Right cardiac atrium (tissue), 5 donors: ENCODE results near the gene MACF1. TPM values are rescaled to one million over a fixed set of nuclear protein-coding genes. Genes with fewer than 3 reads are reported as not detected.

Experiments used
- ATAC-seq, 2 donors: fragments of 200-7000 bp; cut with Tn5 transposase; one replicate each; pipeline versions ENCODE4 v1.8.0 to v1.9.1; 2020; ENCODE audit warnings: moderate library complexity in 2 of 2, mild to moderate bottlenecking in 1 of 2
- DNase-seq, 3 donors: peaks; one replicate each; pipeline ENCODE4 v3.0.0-alpha.2; 2020
- H3K27ac ChIP-seq: one replicate; pipeline ENCODE4 v1.5.1; 2013; ENCODE audit warnings: mild to moderate bottlenecking, low read length, control low read depth, moderate library complexity
- H3K27me3 ChIP-seq: one replicate; pipeline ENCODE4 v1.6.1; 2013; ENCODE audit not compliant: control insufficient read depth, insufficient read depth
- H3K4me1 ChIP-seq: one replicate; pipeline ENCODE4 v1.6.1; 2013; ENCODE audit warnings: low read length; ENCODE audit not compliant: control insufficient read depth, insufficient read depth
- H3K4me3 ChIP-seq: one replicate; pipeline ENCODE4 v1.5.1; 2013; ENCODE audit warnings: low read length, control low read depth
- H3K9me3 ChIP-seq: one replicate; pipeline ENCODE4 v1.6.1; 2013; ENCODE audit warnings: low read length; ENCODE audit not compliant: control insufficient read depth
- WGBS: extraction: QIAGEN DNeasy Blood & Tissue Kit; methylation state at CpG from one replicate; pipeline ENCODE4 v1.1.7; 2013; 5-methylcytosine and 5-hydroxymethylcytosine counted together
- intact Hi-C, 4 donors: fragments of 100-400 bp; cut with DNase I; formaldehyde crosslinking; loops; one replicate each; pipeline versions ENCODE4 v1.11.0 to v1.14.0; 2022 to 2023
- polyA plus RNA-seq: library from polyadenylated mRNA; stranded (reverse); fragments of 200-250 nt; gene quantifications from one replicate; pipeline ENCODE4 v1.2.3, GENCODE V29; 2013
- total RNA-seq, 4 donors: library from RNA; stranded (reverse); fragmentation: NEBNext Ultra II Directional; extraction: Animal tissue kit (Norgen Biotek cat#: 25700); gene quantifications; one replicate each; pipeline ENCODE4 v1.2.1, GENCODE V29; 2021
- donor health status: healthy with polysubstance abuse.
- donor health status: DM: no; HTN: yes; CAD: no.
- donor health status: DM: no; HTN: no; CAD: no.
- donor health status: DM: no; HTN: yes; CAD: no; lungs with severe emphysema.
- donor health status: DM: yes; HTN: yes; CAD: no.

Gene MACF1
- total and polyA plus RNA-seq, 5 donors: 145 to 359 (median 316) TPM

- Histone ChIP-seq H3K4me1 (peaks cover 4% of the 10 kb centered on the region), H3K9me3 (no peaks in the 10 kb centered on the region), H3K4me3 (no peak overlapping the region), H3K27ac (no peak overlapping the region), H3K27me3 (no peaks in the 10 kb centered on the region)
- ATAC-seq: no peak
- intact Hi-C loops: loop anchor here in 1 of 4 donors (10.0 kb wide), 1 partner anchor 62 kb away; no protein-coding TSS in a partner anchor
- no peak for DNase-seq
- 91% methylated on average over 1 of the region's 1 CpG for WGBS
These were observed 87.9 kb downstream of the MACF1 start for GRCh38 chr1:39292401-39292800.

- no peak overlapping the region for H3K27ac ChIP-seq
- ATAC-seq (peak in 1 of 2 donors; percentile 73), DNase-seq (no peak)
- no peaks in the 10 kb centered on the region for H3K9me3 ChIP-seq
- H3K4me3 ChIP-seq: no peak overlapping the region
- 63% methylated on average over 3 of the region's 3 CpGs for WGBS
- peaks cover 4% of the 10 kb centered on the region for H3K4me1 ChIP-seq
- intact Hi-C loops: loop anchor here in 1 of 4 donors (10.0 kb wide), 1 partner anchor 61 kb away; no protein-coding TSS in a partner anchor
- H3K27me3 ChIP-seq: no peaks in the 10 kb centered on the region
These were observed 89.0 kb downstream of the MACF1 start for GRCh38 chr1:39293375-39294070.

DNA sequence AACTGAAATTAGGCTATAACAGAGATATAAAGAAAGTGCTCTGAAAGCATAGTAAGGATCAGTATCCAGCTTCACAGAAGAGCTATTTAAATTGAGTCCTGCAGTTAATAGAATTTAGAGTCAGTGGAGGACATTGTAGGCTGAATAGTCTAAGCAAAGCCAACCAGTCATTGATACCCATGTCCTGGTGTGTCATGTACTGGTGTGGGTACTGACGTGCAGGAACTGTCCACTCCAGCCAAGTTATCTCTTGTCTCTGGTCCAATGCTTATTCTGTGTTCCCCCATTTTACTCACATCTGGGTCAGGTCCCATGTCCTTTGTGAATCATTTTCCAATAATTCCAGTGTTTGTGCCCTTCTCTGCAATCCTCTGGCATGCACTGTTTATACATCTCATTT is 90.0 kb downstream of the MACF1 start:
- DNase-seq: no peak
- H3K27ac ChIP-seq: no peak overlapping the region
- 47% methylated on average over 1 of the region's 1 CpG for WGBS
- peak; percentile 87 to 92 for ATAC-seq
- intact Hi-C loops: loop anchor here in 1 of 4 donors (10.0 kb wide), 1 partner anchor 60 kb away; no protein-coding TSS in a partner anchor
- no peaks in the 10 kb centered on the region for H3K27me3 ChIP-seq
- no peak overlapping the region for H3K4me3 ChIP-seq
- no peaks in the 10 kb centered on the region for H3K9me3 ChIP-seq
- peaks cover 4% of the 10 kb centered on the region for H3K4me1 ChIP-seq

DNA sequence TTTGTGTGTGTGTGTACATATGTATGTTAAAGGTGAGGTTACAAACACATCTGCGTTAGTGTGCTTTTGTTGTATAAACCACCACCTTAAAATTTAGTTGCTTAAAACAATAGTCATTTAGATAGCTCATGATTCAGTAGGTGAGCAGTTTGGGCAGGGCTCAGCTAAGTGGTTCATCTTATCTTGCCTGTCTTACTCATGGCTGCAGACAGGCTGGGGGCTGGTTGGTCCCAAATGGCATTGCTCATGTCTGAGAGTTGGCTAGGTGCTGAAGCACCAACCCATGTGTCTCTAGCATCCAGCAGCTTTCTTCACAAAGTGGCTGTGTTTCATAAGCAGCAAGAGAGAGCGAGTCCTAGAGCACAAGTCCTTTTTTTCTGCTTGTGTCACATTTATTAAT is 91.4 kb downstream of the MACF1 start:
- ATAC-seq (no peak), DNase-seq (no peak)
- 97% methylated on average over 2 of the region's 2 CpGs for WGBS
- Histone ChIP-seq H3K4me1 (peaks cover 4% of the 10 kb centered on the region), H3K27me3 (no peaks in the 10 kb centered on the region), H3K27ac (no peak overlapping the region), H3K4me3 (no peak overlapping the region), H3K9me3 (no peaks in the 10 kb centered on the region)
- intact Hi-C loops: loop anchor here in 1 of 4 donors (10.0 kb wide), 1 partner anchor 59 kb away; no protein-coding TSS in a partner anchor

GRCh38 chr1:39297551-39297950 is 93.1 kb downstream of the MACF1 start:
- DNase-seq: no peak
- peaks cover 4% of the 10 kb centered on the region for H3K4me1 ChIP-seq
- no peaks in the 10 kb centered on the region for H3K9me3 ChIP-seq
- intact Hi-C loops: loop anchor here in 1 of 4 donors (10.0 kb wide), 1 partner anchor 57 kb away; no protein-coding TSS in a partner anchor
- H3K4me3 ChIP-seq: no peak overlapping the region
- ATAC-seq: no peak
- 48% methylated on average over 5 of the region's 5 CpGs for WGBS
- H3K27me3 ChIP-seq: no peaks in the 10 kb centered on the region
- no peak overlapping the region for H3K27ac ChIP-seq

GRCh38 chr1:39301606-39302005 is 97.1 kb downstream of the MACF1 start:
- peaks cover 1% of the 10 kb centered on the region for H3K4me1 ChIP-seq
- DNase-seq (no peak), ATAC-seq (no peak)
- no peak overlapping the region for H3K4me3 ChIP-seq
- H3K27ac ChIP-seq: no peak overlapping the region
- 93% methylated on average over 5 of the region's 5 CpGs for WGBS
- no peaks in the 10 kb centered on the region for H3K27me3 ChIP-seq
- intact Hi-C loops: no loop called here
- H3K9me3 ChIP-seq: no peaks in the 10 kb centered on the region

GRCh38 chr1:39305555-39305954 is 101.1 kb downstream of the MACF1 start:
- ATAC-seq (no peak), DNase-seq (no peak)
- 85% methylated on average over 2 of the region's 2 CpGs for WGBS
- intact Hi-C loops: no loop called here
- no peaks in the 10 kb centered on the region for H3K4me1 ChIP-seq
- no peak overlapping the region for H3K4me3 ChIP-seq
- no peak overlapping the region for H3K27ac ChIP-seq
- no peaks in the 10 kb centered on the region for H3K9me3 ChIP-seq
- no peaks in the 10 kb centered on the region for H3K27me3 ChIP-seq

DNA sequence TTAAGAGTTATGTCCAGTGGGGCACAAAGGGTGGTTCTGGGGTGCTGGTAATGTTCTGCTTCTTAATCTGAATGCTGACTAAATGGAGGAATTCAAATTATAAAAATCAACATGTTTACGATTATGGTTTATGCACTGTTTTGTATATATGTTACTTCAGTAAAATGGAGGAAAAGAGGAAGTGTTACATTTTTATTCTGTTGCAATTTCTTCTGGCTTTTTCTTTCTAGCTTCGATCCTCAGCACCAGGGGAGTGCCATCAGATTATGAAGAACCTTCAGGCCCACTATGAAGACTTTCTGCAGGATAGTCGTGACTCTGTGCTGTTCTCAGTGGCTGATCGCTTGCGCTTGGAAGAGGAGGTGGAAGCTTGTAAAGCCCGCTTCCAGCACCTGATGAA is 105.5 kb downstream of the MACF1 start:
- intact Hi-C loops: no loop called here
- DNase-seq: no peak
- Histone ChIP-seq H3K27ac (no peak overlapping the region), H3K9me3 (no peaks in the 10 kb centered on the region), H3K4me1 (no peaks in the 10 kb centered on the region), H3K4me3 (no peak overlapping the region), H3K27me3 (no peaks in the 10 kb centered on the region)
- WGBS: 91% methylated on average over 6 of the region's 6 CpGs
- ATAC-seq: no peak

- Histone ChIP-seq H3K27ac (no peak overlapping the region), H3K9me3 (no peaks in the 10 kb centered on the region), H3K4me1 (no peaks in the 10 kb centered on the region), H3K4me3 (no peak overlapping the region), H3K27me3 (no peaks in the 10 kb centered on the region)
- ATAC-seq: peak in 1 of 2 donors; percentile 37
- intact Hi-C loops: no loop called here
- WGBS: 72% methylated on average over 4 of the region's 4 CpGs
- no peak for DNase-seq
These were observed 106.2 kb downstream of the MACF1 start for GRCh38 chr1:39310691-39311090.

DNA sequence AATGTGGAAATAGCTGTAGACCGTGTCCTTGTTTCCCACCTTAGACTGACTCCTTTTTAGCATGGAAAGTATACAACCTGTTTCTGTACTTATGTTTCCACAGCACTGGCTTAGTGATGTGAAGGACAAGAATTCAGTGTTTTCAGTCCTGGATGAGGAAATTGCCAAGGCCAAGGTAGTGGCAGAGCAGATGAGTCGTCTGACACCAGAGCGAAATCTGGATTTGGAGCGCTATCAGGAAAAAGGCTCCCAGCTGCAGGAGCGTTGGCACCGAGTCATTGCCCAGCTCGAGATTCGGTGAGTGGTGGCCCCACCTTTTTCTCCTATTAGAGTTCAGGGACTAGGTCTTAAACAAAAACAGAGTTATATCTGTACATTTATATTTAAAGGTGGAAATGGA is 112.6 kb downstream of the MACF1 start:
- Histone ChIP-seq H3K27ac (peak overlapping the region; percentile 36), H3K4me1 (no peaks in the 10 kb centered on the region), H3K4me3 (no peak overlapping the region), H3K9me3 (no peaks in the 10 kb centered on the region), H3K27me3 (no peaks in the 10 kb centered on the region)
- WGBS: 67% methylated on average over 8 of the region's 8 CpGs
- DNase-seq: no peak
- intact Hi-C loops: no loop called here
- no peak for ATAC-seq

GRCh38 chr1:39317910-39318633 is 113.6 kb downstream of the MACF1 start:
- Histone ChIP-seq H3K4me1 (peaks cover 1% of the 10 kb centered on the region), H3K27ac (no peak overlapping the region), H3K4me3 (no peak overlapping the region), H3K9me3 (no peaks in the 10 kb centered on the region), H3K27me3 (no peaks in the 10 kb centered on the region)
- intact Hi-C loops: no loop called here
- DNase-seq (peak in 2 of 3 donors; percentile 34 to 59), ATAC-seq (peak; percentile 84 to 95)
- WGBS: 56% methylated on average over 6 of the region's 6 CpGs
